Astrocyte (in vitro differentiated cells and primary cell): ENCODE results near the gene TBC1D8. TPM values are rescaled to one million over a fixed set of nuclear protein-coding genes. Genes with fewer than 3 reads are reported as not detected.
A peak's percentile ranks its signal among the peaks of the same experiment; 100 is the strongest.

Experiments used
- DNase-seq: peaks from one replicate; pipeline ENCODE4 v3.0.0-alpha.2; 2010; ENCODE audit warnings: low read depth
- FAIRE-seq: peaks from 2 replicates; lab custom pipeline; 2011; peaks lifted over from hg19 to GRCh38; lab: Jason Lieb, UNC
- H2AFZ ChIP-seq: 2 replicates; pipeline ENCODE4 v1.6.0; 2012; ENCODE audit warnings: low read depth, low read length, inconsistent platforms
- H3K27ac ChIP-seq: 2 replicates; pipeline ENCODE4 v1.5.1; 2011; ENCODE audit warnings: low read depth, low read length, inconsistent platforms
- H3K27me3 ChIP-seq: 2 replicates; pipeline ENCODE4 v1.6.0; 2011; ENCODE audit warnings: low read length, inconsistent platforms; ENCODE audit not compliant: insufficient read depth
- H3K36me3 ChIP-seq: 2 replicates; pipeline ENCODE4 v1.5.1; 2011; ENCODE audit warnings: low read length, inconsistent platforms; ENCODE audit not compliant: insufficient read depth
- H3K4me1 ChIP-seq: 2 replicates; pipeline ENCODE4 v1.5.1; 2011; ENCODE audit warnings: low read length, inconsistent platforms; ENCODE audit not compliant: insufficient read depth
- H3K4me2 ChIP-seq: 2 replicates; pipeline ENCODE4 v1.6.0; 2012; ENCODE audit warnings: low read length, inconsistent platforms
- H3K4me3 ChIP-seq: 2 replicates; pipeline ENCODE4 v1.5.1; 2011; ENCODE audit warnings: low read depth, mild to moderate bottlenecking, low read length, inconsistent platforms; ENCODE audit not compliant: insufficient read depth
- H3K79me2 ChIP-seq: 2 replicates; pipeline ENCODE4 v1.6.0; 2012; ENCODE audit warnings: mild to moderate bottlenecking, low read length, inconsistent platforms; ENCODE audit not compliant: insufficient read depth
- H3K9ac ChIP-seq: 2 replicates; pipeline ENCODE4 v1.6.0; 2012; ENCODE audit warnings: mild to moderate bottlenecking, low read length, inconsistent platforms
- H3K9me3 ChIP-seq: 2 replicates; pipeline ENCODE4 v1.5.1; 2012; ENCODE audit warnings: low read depth, mild to moderate bottlenecking, low read length, inconsistent platforms; ENCODE audit not compliant: insufficient read depth
- H4K20me1 ChIP-seq: 2 replicates; pipeline ENCODE4 v1.6.0; 2012; ENCODE audit warnings: low read length, inconsistent platforms; ENCODE audit not compliant: insufficient read depth
- H3K27ac Mint-ChIP-seq: one replicate; pipeline ENCODE4 v1.8.0; 2021; ENCODE audit warnings: mild to moderate bottlenecking, mixed read lengths; ENCODE audit not compliant: unreplicated experiment
- H3K27me3 Mint-ChIP-seq: one replicate; pipeline ENCODE4 v1.8.0; 2021; ENCODE audit warnings: low read depth, mixed read lengths; ENCODE audit not compliant: unreplicated experiment
- H3K36me3 Mint-ChIP-seq: one replicate; pipeline ENCODE4 v1.8.0; 2021; ENCODE audit warnings: low read depth, mixed read lengths; ENCODE audit not compliant: unreplicated experiment
- H3K4me1 Mint-ChIP-seq: one replicate; pipeline ENCODE4 v1.8.0; 2021; ENCODE audit warnings: low read depth, mixed read lengths; ENCODE audit not compliant: unreplicated experiment
- H3K4me3 Mint-ChIP-seq: one replicate; pipeline ENCODE4 v1.8.0; 2021; ENCODE audit warnings: mild to moderate bottlenecking, moderate library complexity, mixed read lengths; ENCODE audit not compliant: unreplicated experiment
- H3K9me3 Mint-ChIP-seq: one replicate; pipeline ENCODE4 v1.8.0; 2021; ENCODE audit warnings: mild to moderate bottlenecking, mixed read lengths; ENCODE audit not compliant: unreplicated experiment
- EZH2 ChIP-seq: IDR thresholded peaks from 2 replicates; pipeline ENCODE4 v1.6.1; 2012; ENCODE audit warnings: mild to moderate bottlenecking, low read length, inconsistent platforms; ENCODE audit not compliant: insufficient read depth
- total RNA-seq: library from RNA; stranded (reverse); gene quantifications from 2 replicates; pipeline ENCODE4 v1.2.1, GENCODE V29; 2021
- TF ChIP-seq, protein P1 (sequence below): IDR thresholded peaks from 2 replicates; pipeline ENCODE4 v1.5.1; 2011; ENCODE audit warnings: low read depth, mild to moderate bottlenecking, inconsistent platforms, low read length, moderate library complexity; ENCODE audit not compliant: insufficient read depth

TBC1D8 gene
- total RNA-seq, 1 donor from 2014 or later: 2.4 TPM

- no peak overlapping the region for H3K27ac ChIP-seq
- peaks cover 5% of the 10 kb centered on the region for H4K20me1 ChIP-seq
- H3K27me3 Mint-ChIP-seq: no peaks in the 10 kb centered on the region
- DNase-seq (no peak), FAIRE-seq (no peak)
- no peak overlapping the region for H3K4me3 Mint-ChIP-seq
- H3K9me3 Mint-ChIP-seq: no peaks in the 10 kb centered on the region
- no peak overlapping the region for H2AFZ ChIP-seq
- no peak overlapping the region for H3K4me3 ChIP-seq
- no peak overlapping the region for H3K9ac ChIP-seq
- H3K4me1 Mint-ChIP-seq: peaks cover 5% of the 10 kb centered on the region
- no peaks in the 10 kb centered on the region for H3K9me3 ChIP-seq
- H3K36me3 Mint-ChIP-seq: no peaks in the 10 kb centered on the region
- no peak overlapping the region for H3K4me2 ChIP-seq
- no peaks in the 10 kb centered on the region for H3K27me3 ChIP-seq
- no peak for TF ChIP-seq EZH2
- TF ChIP-seq, protein P1, sequence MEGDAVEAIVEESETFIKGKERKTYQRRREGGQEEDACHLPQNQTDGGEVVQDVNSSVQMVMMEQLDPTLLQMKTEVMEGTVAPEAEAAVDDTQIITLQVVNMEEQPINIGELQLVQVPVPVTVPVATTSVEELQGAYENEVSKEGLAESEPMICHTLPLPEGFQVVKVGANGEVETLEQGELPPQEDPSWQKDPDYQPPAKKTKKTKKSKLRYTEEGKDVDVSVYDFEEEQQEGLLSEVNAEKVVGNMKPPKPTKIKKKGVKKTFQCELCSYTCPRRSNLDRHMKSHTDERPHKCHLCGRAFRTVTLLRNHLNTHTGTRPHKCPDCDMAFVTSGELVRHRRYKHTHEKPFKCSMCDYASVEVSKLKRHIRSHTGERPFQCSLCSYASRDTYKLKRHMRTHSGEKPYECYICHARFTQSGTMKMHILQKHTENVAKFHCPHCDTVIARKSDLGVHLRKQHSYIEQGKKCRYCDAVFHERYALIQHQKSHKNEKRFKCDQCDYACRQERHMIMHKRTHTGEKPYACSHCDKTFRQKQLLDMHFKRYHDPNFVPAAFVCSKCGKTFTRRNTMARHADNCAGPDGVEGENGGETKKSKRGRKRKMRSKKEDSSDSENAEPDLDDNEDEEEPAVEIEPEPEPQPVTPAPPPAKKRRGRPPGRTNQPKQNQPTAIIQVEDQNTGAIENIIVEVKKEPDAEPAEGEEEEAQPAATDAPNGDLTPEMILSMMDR: no peak
- H3K4me1 ChIP-seq: peaks cover 6% of the 10 kb centered on the region
- H3K27ac Mint-ChIP-seq: peak overlapping the region; percentile 12
- H3K36me3 ChIP-seq: no peaks in the 10 kb centered on the region
- peaks cover 6% of the 10 kb centered on the region for H3K79me2 ChIP-seq
These were observed 153.5 kb downstream of the TBC1D8 start for GRCh38 chr2:100997509-100998234.

DNA sequence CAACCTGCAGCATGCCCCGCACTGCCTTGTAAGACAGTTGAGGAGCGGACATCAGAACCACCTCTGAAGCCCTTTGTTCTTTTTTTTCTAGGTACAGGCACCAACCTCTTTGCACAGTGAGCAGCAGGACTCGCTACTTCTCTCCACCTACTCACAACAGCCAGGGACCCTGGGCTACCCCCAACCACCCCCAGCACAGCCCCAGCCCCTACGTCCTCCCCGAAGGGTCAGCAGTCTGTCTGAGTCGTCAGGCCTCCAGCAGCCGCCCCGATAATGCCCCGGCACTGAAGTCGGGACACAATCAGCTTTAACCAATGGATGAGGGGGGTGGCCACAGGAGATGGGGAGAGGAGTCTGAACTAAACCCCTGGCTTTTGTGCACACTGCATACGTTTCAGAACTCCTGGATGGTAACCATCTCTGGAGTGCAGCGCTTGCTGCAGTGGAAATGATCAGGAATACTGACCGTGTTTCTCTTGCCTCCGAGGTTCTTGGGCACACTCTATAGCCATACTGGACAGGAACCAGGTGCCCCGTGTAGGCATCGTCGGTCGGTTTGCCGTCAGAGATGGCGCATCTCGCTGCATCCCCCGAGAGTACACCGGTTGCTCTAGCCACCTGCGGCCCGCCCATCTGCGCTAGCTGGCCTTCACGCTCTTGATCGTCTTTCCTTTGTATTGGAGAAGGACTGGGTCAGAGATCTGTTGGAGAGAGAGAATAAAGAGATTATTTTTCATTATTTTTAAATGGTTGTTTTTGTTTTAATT lies 155.7 kb downstream of the TBC1D8 start:
- DNase-seq (no peak), FAIRE-seq (no peak)
- Histone ChIP-seq H2AFZ (no peak overlapping the region), H3K9ac (no peak overlapping the region), H3K4me1 (no peaks in the 10 kb centered on the region), H4K20me1 (no peaks in the 10 kb centered on the region), H3K9me3 (no peaks in the 10 kb centered on the region), H3K79me2 (no peaks in the 10 kb centered on the region), H3K27ac (no peak overlapping the region), H3K36me3 (no peaks in the 10 kb centered on the region), H3K4me2 (no peak overlapping the region), H3K4me3 (no peak overlapping the region), H3K27me3 (no peaks in the 10 kb centered on the region)
- no peak for TF ChIP-seq EZH2
- TF ChIP-seq, protein P1: no peak
- Mint-ChIP-seq H3K27ac (no peak overlapping the region), H3K4me3 (no peak overlapping the region), H3K4me1 (no peaks in the 10 kb centered on the region), H3K9me3 (no peaks in the 10 kb centered on the region), H3K36me3 (peaks cover 4% of the 10 kb centered on the region), H3K27me3 (no peaks in the 10 kb centered on the region)
